NCI-H2029 (cell line): ENCODE measurements around the gene IRF9.

Experiments used
- DNase-seq: peaks from one replicate; lab custom pipeline; 2025; lab: John Stamatoyannopoulos, UW

IRF9 gene

DNA sequence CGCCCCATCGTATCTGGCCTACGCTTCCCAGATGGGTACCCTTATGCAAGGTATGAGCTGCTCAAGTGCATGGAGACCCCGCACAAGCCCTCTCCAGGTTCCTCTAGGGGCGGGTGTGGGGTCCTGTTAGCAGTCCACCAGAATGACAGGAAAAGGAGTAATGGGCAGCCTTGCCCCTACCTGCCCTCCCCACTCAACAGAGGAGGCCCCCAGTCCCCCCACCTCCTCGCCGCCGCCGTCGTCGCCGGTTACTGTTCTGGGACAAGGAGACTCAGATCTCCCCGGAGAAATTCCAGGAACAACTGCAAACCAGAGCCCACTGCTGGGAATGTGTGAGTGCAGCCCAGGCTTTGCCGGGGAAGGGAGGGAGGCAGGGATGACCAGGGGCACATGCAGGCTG lies 16.8 kb downstream of the IRF9 start:
- no peak for DNase-seq

DNA sequence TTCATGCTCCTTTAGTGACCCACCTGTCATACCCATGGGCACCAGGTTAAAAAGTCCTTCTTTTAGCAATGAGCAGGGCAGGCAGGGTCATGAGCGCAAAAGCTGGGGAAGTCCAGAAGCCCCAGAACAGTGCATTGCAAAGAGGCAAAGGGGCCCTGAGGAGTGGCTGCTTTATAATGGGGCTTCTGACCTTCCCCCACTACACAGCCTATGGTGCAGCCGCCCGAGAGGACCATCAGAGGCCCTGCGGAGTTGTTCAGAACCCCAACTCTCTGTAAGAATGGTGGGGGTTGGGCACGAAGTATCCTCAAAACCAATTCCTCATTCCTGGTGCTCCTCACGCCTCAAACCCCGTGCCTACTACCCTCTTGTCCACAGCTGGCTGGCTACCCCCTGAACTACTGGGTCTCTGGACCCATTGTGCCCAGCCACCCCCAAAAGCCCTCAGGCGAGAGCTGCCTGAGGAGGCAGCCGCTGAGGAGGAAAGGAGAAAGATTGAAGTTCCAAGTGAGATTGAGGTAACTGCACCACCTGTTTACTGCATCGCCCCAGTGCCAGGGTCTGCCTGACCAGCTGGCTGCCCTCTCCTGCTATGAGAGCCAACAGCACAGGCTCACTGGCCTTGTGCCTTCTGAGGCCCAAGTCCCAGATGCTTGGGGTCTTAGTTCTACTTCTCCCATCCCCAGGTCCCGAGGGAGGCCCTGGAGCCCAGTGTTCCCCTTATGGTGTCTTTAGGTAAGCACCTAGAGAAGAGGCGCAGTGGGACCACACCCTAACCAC lies 17.5 kb downstream of the IRF9 start:
- no peak for DNase-seq

DNA sequence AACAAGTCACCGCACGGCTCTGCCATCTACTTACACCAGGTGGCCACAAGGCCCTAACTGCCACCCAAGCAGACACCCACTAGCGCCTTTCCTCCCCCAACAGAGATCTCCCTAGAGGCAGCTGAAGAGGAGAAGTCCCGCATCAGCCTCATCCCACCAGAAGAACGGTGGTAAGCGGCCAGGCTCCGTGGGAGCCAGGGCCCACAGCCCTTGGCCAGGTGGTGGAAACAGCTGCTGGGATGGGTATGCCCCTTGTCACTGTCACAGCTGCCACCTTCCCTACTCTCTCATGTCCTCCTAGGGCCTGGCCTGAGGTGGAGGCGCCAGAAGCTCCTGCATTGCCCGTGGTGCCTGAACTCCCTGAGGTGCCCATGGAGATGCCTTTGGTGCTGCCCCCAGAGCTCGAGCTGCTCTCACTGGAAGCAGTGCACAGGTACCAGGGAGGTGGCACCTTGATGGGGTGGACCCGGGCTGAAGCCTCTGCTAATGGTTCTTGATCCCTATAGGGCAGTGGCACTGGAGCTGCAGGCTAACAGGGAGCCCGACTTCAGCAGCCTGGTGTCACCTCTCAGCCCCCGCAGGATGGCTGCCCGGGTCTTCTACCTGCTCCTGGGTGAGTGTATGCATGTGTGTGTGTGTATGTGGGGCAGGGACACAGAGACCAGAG lies 18.4 kb downstream of the IRF9 start:
- DNase-seq = no peak

DNA sequence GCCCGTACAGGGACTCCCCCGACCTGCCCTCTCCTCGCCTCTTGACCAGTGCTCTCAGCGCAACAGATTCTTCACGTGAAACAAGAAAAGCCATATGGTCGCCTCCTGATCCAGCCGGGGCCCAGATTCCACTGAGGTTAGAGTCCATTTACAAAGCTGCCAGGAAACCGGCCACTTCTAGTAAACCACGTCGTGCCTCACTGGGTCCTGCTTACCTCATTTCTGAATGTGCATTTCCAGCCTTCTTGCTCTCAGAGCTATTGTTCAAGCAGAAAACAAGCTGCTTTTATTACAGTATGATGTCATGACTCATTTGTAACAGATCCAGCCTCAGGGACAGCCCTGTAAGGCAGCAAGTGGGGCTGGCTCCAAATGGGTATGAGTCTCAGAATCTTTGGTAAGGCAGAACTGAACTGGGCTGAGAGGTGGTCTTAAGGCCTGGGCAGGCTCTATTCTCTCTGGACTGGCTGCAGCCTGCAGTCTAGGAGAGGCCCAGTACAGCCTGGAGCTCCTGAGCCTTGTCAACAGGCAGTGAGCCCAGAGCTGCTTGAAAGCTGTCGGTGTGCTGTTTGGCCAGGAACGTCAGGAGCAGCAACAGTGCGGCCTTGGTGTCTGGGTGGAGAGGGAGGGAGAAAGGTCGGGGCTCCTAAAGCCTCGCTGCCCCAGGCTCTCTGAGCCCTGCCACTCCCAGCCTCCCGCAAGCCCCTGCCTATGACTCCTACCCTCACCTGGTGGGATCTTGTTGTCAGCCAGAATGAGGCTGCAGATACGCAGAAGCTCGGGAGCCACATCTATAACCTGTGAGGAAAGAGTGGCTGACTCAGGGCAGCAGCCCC lies 19.1 kb downstream of the IRF9 start:
- peak; percentile 89 for DNase-seq

DNA sequence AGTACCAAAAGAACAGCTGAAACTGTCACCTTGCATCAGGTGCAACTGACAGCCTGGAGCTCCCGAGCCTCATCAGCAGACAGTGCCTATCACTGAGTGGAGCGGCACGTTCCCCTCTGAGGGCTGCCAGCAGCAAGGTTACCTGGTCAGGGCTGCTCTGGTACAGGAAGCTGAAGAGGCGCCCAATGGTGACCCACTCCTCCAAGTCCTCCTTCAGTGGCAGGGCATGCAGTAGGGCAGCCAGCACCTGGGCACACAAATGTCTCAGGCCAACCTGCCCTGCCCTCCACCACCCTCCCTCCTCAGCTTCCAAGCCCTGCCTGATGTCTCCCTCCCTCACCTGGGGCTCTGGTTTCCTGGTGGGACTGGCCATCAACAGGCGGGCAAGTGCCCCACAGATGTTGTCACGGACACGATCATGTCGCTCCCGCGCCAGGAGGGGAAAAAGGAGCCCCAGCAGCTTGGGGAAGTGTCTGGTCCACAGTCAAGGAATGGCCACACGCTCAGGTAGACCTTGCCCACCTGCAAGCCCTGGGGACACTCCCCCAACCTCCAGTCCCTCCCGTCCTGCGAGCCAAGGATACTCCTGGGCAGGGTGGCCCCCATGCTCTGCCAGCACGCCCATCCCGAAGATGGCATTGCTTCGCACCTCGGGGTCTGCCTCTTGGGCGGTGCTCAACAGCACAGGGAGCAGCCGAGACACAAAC lies 20.5 kb downstream of the IRF9 start:
- no peak for DNase-seq

DNA sequence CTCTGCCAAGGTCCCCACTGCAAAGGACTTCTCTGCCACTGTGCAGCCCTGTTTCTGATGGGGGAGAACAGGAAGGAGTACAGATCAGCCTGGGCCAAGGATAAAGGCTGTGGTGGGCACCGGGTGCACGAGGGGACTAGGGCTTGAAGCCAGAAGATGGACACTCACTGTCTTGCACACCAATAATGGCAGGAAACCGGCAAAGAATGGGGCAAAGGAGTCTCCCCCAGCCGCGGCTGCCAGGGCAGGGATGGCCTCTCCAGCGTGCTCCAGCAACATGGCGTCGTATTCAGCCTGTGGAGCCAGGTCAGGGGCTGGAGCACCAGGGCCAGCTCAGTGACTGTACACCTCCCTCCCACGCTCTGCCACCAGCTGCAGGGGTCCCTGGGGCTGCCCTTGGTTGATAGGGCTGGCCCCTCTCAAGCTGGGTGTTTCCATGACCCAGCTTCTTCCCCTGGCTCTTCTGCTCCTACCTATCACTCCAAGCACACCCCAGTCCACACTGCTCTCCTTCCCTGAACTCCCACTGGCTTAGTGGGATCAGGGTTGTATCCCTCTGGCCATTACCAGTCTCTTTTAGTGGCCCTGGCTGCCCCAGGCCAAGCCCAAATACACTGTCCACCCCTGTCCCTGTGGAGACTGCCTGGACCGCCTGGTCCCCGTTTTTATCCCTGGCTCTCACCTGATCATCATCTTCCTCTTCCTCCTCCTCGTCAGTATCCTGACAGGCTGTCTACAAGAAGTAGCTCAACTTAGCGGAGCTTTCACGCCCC lies 21.2 kb downstream of the IRF9 start:
- no peak for DNase-seq

DNA sequence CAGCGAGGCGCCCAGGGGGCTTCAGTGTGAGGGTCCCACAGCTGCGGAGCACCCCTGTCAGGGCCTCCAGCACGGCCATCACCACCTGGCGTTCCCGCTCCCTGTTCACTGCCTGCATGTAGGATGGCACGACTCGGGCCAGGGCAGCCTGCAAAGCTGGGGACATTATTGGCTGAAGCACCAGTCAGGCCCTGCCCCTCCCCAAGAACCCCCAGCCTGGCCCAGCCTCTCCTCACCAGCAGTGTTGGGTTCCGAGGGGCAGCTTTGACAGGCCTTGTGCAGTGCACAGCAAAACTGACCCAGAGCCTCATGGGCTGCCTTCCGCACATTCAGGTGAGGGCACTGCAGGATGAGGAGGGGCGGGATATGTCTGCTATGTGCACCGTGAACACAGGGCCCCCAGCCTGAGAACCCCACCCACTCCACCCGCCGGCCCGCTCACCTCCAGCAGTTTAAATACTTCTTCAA lies 22.0 kb downstream of the IRF9 start:
- no peak for DNase-seq

DNA sequence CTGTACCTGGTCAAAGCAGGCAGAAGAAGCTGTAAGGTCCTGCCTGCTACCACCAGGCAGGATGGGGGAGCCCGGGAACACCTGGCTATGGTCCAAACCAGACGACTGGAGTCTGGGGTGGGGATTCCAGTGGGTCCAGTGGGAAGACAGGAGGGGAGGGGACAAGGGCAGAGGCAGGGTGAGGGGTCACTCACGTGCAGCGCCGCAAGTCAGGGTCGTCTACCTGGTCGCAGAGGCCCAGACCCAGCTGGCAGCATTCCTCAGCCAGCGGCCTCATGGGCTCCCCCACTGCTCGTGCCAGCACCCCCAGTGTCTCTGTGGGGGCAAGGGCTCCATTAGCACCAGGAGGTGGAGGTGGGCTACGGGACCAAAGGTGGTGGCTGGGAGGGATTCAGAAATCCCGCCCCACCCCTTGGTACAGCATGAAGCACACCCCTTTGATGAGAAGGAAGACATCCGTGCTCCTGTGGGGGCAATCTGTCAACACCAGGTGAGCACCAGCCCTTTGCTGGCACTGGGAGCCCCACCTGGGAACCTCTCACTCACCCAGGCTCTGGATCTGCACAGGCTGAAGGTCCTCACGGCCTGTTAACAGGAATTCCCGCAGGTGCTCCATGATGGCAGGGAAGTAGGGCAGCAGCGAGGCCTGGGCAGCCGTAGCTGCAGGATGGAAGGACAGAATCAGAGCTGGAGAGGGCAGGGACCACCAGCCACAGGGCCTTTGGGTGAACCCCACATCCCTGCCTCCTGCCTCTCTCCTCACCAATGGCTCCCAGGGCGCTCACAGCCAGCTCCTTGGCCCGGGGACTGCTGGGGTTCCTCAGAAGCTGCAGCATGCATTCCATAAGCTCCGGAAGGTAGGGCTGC lies 23.3 kb downstream of the IRF9 start:
- DNase-seq = no peak

DNA sequence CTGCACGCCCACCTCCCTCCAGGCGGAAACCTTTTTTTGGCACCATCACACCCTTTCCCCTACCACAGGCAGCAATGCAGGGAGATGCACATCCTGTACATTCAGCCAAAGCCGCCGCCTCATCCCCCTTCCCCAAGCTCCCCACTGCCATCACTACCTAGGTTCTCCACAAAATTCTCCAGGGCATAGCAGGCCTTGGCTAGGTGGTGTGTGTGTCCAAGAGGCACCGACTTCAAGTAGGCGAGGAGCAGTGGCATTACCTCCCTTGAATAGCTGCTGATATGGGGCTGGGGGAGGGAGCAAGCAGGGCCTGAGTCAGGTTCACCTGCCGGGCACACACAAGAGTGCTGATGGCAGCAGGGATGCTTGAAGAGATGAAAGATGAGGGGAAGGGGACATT lies 24.0 kb downstream of the IRF9 start:
- no peak for DNase-seq

DNA sequence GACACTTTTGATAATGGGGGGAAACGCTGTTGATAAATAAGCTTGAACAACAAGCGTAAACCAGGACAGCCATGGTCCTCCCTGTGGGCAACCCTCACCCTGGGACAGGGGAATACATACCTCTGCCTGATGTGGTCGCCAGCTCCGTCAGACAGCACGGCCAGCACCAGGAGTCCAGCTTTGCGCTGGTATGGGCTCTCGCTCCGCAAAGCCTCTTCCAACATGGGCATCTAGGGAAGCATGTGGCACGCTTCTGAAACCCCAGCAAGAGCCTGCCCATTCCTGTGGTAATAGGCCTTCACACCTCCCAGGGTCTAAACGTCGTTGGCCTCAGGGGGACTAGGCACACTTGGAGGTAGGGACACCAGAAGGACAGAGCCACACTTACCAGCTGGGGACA lies 24.7 kb downstream of the IRF9 start:
- DNase-seq = no peak

DNA sequence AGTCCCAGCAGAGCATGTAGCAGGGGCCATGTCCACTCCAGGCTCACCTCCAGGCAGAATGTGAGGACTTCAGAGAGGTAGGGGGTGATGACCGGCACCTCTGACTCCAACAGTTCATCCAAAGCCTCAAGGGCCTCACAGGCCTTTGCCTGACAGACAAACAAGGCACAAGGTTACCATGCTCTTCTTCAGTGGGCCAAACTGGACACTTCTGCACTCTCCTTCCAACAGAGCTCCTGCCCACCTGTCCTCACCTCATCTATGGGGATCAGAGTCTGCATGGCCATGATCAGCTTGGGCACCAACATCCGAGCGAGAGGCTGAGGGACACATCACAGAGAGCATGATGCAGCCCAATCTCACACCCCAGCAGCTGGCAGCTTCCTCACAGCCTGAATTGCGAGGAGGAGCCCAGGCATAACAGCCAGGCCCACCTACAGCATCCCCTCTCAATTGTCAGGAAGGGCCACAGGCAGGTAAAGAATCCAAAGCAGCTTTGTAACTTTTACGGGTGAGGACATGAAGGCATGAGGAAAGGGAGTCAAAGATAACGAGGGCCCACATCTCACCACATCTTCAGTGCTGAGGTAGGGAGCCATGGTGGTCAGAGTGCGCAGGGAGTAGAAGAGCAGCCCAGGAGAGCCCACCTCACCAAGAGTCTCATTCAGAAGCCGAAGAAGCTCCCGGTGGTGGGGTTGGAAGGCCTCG lies 25.9 kb downstream of the IRF9 start:
- no peak for DNase-seq

DNA sequence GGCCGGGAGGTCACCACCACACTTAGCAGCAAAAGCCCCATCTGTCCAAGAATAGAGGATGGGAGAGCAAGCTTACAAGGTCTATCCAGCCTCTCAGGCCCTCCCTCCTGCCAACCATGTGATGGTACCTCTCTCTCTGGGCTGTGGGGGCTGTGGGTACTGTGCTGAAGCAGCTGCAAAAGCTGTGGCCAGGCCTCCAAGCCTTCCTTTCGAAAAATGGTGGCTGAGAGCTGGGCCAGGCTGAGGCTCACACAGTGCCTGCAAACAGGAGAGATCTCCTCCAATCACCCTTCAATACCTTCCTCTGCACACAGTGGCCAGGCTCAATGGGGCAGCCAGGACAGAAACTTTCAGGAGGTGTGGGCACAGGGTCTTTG lies 26.5 kb downstream of the IRF9 start:
- no peak for DNase-seq

DNA sequence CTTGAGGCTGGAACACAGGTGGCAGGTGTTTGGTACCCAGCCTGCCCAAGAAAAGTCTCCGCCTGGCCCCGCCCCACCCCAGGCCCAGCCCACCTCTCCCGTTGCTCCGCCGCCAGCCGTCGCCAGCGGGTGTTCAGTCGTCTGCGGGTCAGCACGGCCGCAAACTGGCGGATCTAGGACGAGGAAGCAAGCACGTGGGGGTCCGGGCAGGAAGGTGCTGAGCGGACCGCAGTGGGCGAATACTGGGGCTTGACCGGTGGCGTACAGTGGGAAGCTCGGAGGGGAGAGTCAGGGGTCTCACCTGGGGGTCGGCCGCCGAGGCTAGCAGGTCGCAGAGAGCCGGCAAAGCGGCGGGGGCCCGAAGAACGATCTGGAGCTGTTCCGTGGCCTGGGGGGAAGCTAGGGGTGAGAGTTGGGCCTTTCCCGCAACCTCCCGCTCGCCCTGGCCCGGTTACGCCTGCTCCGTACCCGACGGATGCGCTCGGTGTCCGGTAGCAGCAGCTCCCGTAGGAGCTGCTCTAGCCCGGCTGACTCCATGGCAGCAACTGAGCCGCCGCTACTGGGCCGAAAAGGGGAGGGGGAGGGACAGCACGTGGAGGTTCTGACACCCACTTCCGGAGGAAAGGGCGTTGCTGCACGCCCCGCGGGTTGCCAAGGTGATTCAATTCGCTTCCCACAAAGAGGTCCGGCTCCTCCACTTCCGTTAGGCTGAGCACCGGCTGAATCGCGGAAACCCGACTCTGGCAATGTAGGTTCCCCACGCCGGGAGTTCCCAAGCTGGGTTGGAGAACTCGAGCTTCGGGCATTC lies 27.4 kb downstream of the IRF9 start, which contains the start of gene IPO4:
TSS of gene IPO4 (minus strand) at position 566 of the 808 bp plus-strand sequence. CDS start at position 537, 29 bp downstream.
- peak; percentile 96 for DNase-seq

DNA sequence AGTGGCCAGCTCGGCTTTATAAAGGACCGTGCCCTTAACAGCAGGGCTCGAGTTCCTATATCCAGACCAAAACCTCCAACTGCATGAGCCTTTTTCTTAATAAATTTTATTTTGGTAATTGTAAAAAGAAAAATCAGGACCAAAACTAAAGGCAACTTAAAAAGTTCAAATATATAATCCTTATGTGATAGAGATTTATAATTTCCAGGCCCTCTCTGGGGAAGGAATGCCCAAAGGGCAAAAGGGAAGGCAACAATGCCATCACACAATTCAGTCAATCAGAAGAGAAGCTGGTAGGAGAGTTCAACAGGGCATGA lies 28.0 kb downstream of the IRF9 start:
- DNase-seq = no peak

DNA sequence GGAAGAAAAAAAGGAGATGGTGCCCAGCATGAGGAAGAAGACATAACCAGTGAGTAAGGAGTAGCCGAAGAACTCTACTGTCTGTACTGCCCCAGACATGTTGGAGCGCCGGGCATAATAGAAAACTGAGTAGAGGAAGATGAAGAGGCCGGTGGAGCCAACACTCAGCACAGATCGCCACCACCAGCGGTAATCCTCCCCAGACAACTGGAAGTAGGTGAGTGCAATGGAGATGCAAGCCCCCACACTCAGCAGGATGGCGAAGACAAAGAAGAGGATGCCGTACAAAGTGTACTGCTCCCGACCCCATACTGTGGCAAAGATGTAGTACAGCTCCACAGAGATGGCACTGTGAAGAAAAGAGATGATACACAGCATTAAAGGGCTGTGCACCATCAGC lies 28.4 kb downstream of the IRF9 start:
- no peak for DNase-seq

DNA sequence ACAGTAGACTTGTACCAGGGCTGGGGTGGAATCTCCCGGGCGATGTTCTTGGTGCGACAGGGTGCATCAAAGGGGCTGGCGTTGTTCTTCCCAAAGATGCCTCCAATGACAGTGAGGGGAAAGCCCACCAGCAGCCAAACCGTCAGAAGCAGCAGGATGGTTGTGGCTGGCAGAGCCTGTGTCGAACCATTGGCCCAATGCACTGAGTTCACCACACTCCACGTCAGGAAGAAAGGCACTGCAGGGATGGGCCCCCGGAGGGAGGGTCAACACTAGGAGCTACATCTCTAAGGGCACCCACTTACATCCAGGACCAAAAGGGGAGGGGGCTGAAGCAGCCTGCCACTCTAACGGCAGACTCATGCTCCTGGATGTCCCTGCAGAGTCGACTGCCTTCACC lies 29.4 kb downstream of the IRF9 start:
- no peak for DNase-seq

DNA sequence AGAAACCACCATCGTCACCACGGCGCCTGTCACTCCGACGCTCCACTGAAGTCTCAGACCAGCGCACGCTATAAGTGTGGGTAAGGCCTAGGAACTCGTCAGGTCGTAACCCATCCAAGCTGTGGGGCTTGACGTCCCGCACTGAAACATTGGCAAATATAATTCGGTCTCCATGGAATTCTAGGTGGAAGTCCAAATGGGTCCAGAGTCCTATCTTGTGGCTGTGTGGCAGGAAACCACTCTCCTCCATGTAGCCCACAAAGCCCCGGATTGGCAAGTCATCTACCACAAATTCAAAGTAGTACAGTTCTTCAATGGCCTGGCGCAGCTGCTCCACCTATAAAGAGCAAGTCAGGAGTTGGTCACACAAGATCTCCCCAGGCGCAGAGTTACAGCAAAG lies 31.9 kb downstream of the IRF9 start:
- DNase-seq = no peak

DNA sequence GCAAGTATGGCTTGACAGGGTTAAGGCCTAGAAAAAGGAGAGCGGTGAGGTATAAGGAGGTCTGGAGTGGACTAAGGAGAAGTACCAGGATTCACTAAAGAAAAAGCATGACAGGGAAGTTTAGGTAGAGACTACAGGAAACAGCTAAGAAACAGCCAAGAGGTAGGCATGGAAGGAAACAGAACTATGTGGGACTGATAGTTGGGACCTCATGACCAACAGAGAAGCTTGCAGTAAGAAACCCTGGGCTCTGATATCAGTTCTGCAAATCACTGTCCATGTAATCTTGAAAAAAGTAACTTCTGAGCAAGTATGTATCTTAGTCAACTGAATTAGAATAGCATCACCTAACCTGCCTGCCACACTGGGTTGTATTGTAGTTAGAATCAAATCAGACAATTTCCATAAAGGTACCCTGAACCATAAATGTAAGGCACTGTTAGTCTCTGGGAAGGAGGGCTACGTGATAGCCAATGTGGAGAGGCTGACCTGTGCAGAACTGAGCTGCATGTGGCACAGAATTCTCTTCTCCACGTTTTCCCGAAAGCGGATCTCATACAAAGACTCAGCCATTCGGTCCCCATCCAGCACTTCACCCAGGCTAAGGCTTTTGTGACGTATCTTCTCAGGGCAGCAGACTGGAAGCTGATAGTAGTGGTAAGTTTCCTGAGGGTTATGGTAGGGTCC lies 33.3 kb downstream of the IRF9 start:
- no peak for DNase-seq

DNA sequence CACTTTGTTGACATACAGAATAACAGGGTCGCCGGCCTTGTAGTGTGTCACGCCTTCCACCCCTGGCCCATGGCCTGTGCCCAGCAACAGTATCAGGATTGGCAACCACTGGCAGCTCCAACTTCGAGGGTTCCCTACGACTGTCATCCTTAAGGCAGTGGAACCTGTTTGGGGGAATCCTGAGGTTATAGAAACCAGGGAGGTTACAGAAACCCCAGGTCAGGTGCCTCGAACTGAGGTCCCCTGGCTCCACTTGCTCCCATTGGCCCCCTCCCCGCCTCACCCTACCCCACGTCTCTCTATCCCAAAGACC lies 33.8 kb downstream of the IRF9 start:
- no peak for DNase-seq
